HG02588 (cell line): ENCODE data around the gene RGS1.

Experiments
- ATAC-seq: cut with Tn5 transposase; IDR thresholded peaks from one replicate; pipeline ENCODE4 v1.9.1; 2021; ENCODE audit warnings: mild to moderate bottlenecking, moderate library complexity; ENCODE audit not compliant: unreplicated experiment

Gene RGS1

GRCh38 chr1:192610112-192610889 lies 34.7 kb downstream of the RGS1 start:
- ATAC-seq, result no peak

GRCh38 chr1:192615055-192615454 lies 39.5 kb downstream of the RGS1 start:
- peak; percentile 69 for ATAC-seq

- no peak for ATAC-seq
Observed at GRCh38 chr1:192620071-192620635, 44.6 kb downstream of the RGS1 start.

GRCh38 chr1:192626366-192627179 lies 51.0 kb downstream of the RGS1 start:
- peak; percentile 88 for ATAC-seq

GRCh38 chr1:192627901-192628300 lies 52.3 kb downstream of the RGS1 start:
- no peak for ATAC-seq

GRCh38 chr1:192628396-192629057 lies 53.0 kb downstream of the RGS1 start:
- no peak for ATAC-seq

- ATAC-seq, result no peak
Observed at GRCh38 chr1:192629612-192630011, 54.0 kb downstream of the RGS1 start.
